ENCODE results near the gene KRT39.

Gene KRT39

GRCh38 chr17:40942553-40942952 is 24.2 kb downstream of the KRT39 start:
- no peak for DNase-seq
- Histone ChIP-seq H3K36me3 (no peaks in the 10 kb centered on the region), H3K4me3 (ENCODE audit: low read depth, low read length) (no peak overlapping the region), H3K27me3 (ENCODE audit: insufficient read depth, low read depth, severe bottlenecking) (no peaks in the 10 kb centered on the region), H3K9me3 (ENCODE audit: severe bottlenecking) (peaks cover 4% of the 10 kb centered on the region), H3K27ac (no peak overlapping the region)
- TF ChIP-seq, protein P1, sequence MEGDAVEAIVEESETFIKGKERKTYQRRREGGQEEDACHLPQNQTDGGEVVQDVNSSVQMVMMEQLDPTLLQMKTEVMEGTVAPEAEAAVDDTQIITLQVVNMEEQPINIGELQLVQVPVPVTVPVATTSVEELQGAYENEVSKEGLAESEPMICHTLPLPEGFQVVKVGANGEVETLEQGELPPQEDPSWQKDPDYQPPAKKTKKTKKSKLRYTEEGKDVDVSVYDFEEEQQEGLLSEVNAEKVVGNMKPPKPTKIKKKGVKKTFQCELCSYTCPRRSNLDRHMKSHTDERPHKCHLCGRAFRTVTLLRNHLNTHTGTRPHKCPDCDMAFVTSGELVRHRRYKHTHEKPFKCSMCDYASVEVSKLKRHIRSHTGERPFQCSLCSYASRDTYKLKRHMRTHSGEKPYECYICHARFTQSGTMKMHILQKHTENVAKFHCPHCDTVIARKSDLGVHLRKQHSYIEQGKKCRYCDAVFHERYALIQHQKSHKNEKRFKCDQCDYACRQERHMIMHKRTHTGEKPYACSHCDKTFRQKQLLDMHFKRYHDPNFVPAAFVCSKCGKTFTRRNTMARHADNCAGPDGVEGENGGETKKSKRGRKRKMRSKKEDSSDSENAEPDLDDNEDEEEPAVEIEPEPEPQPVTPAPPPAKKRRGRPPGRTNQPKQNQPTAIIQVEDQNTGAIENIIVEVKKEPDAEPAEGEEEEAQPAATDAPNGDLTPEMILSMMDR (IDR thresholded peaks at IDR 0.05; ENCODE audit: low read depth, low read length), result no peak

DNA sequence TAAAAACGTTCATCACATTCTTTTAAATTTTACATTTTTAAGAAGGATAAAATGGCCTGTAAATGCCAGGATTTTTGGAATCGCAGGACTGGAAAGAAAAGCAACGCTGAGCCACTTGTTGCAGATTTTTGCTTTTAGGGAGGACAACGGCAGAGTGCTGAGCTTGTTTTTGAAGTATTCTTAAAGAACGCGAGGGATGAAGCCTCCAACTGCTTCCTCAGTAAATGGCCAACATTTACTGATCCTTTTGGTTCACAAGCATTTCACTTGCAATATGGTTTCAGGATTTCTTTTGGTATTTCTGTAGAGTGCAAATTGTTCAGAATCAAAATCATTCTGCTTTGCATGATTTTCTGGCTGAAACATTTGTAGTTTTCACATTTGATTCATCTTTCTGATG is 26.5 kb downstream of the KRT39 start:
- TF ChIP-seq, protein P1 (IDR thresholded peaks at IDR 0.05; ENCODE audit: low read depth, low read length), result no peak
- no peak for DNase-seq

GRCh38 chr17:40938981-40939380 is 27.8 kb downstream of the KRT39 start:
- TF ChIP-seq, protein P1 (IDR thresholded peaks at IDR 0.05; ENCODE audit: low read depth, low read length), result no peak
- no peak overlapping the region for H3K4me3 ChIP-seq (ENCODE audit: low read depth, low read length)
- no peaks in the 10 kb centered on the region for H3K27me3 ChIP-seq (ENCODE audit: insufficient read depth, low read depth, severe bottlenecking)
- H3K36me3 ChIP-seq, result no peaks in the 10 kb centered on the region
- DNase-seq, result no peak
- H3K9me3 ChIP-seq (ENCODE audit: severe bottlenecking), result peaks cover 4% of the 10 kb centered on the region
- no peak overlapping the region for H3K27ac ChIP-seq

More for the DNA sequence above, 26.5 kb downstream of the KRT39 start:
- Histone ChIP-seq H3K4me3 (ENCODE audit: low read depth, low read length) (no peak overlapping the region), H3K36me3 (no peaks in the 10 kb centered on the region), H3K9me3 (ENCODE audit: severe bottlenecking) (peaks cover 4% of the 10 kb centered on the region), H3K27me3 (ENCODE audit: insufficient read depth, low read depth, severe bottlenecking) (no peaks in the 10 kb centered on the region), H3K27ac (no peak overlapping the region)

DNA sequence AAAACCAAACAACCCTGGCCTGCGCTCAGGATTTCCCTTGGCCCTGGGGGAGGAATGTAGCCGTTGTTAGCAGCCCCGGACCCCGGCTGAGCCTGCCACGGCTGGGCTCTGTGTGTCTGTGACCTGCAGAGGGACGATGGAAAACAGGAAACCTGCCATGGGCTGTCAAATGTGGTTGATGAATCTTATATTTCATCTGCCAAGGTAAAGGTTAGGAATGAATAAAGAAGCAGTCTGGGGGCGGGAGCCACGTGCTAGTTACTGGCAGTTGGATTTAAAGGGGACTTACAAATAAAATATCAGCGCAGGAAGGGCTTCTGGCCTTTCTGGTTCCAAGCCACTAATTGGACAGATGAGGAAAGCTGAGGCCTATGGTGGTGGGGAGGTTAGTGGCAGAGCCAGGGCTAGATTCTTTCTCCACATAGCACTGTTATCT is 29.3 kb downstream of the KRT39 start, which contains the start of gene KRT23:
KRT23 (minus strand) TSS at position 263 of the 436 bp plus-strand sequence. CDS start 1,043 bp downstream, outside the sequence.
- Histone ChIP-seq H3K27me3 (ENCODE audit: insufficient read depth, low read depth, severe bottlenecking) (peaks cover under 1% of the 10 kb centered on the region), H3K4me3 (ENCODE audit: low read depth, low read length) (no peak within 1 kb of the TSS)

DNA sequence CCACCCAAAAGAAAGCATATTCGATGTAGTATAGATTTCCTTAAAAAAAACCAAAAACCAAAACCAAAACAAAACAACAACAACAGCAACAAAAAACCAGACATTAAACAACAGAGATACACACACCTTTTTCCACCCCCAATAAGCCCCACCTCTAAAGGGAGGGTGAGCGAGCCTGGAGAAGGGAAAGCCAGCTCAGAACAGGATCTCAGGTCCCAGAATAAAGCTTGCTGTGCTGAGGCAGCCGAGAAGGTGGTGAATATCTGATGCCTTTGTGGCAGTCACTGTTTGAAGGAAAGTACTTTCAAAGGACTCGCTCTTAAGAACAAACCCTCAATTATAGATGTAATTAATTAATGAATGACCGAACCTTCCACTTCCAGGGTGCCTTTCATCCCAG is 29.8 kb downstream of the KRT39 start:
- DNase-seq, result no peak
- H3K9me3 ChIP-seq (ENCODE audit: severe bottlenecking), result peaks cover 2% of the 10 kb centered on the region
- H3K27ac ChIP-seq, result no peak overlapping the region
- H3K27me3 ChIP-seq (ENCODE audit: insufficient read depth, low read depth, severe bottlenecking), result peaks cover 2% of the 10 kb centered on the region
- TF ChIP-seq, protein P1 (IDR thresholded peaks at IDR 0.05; ENCODE audit: low read depth, low read length), result no peak
- H3K4me3 ChIP-seq (ENCODE audit: low read depth, low read length), result no peak overlapping the region
- H3K36me3 ChIP-seq, result no peaks in the 10 kb centered on the region

More for the DNA sequence above, 29.3 kb downstream of the KRT39 start, which contains the start of gene KRT23:
- TF ChIP-seq, protein P1 (IDR thresholded peaks at IDR 0.05; ENCODE audit: low read depth, low read length), result no peak
- Histone ChIP-seq H3K36me3 (no peaks in the 10 kb centered on the region), H3K9me3 (ENCODE audit: severe bottlenecking) (peaks cover 2% of the 10 kb centered on the region), H3K27ac (no peak within 1 kb of the TSS)
- DNase-seq, result no peak

DNA sequence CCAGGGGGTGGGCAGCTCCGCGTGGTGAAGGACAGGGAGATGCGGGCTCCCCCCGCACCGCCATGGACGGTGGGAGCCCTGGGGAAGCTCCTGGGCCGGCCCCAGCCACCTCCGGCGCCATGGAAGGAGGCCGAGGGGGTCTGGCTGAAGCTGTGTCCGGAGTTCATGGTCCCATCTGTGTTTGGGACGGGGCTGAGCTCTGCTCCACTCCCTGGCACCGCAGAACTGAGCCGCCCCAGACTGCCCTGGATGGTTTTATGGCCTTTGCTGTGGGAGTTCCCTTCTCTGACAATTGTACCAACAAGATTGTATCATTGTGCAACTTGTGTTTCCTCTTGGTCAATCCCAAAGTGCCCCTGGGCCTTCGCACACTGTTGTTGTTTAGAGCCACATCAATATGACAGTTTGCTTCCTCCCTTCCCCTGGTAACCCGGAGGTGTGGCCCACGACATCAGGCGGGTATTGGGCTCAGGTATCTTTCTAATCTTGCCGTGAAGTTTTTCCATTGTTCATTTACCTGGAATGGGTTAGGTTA is 30.2 kb downstream of the KRT39 start:
- H3K9me3 ChIP-seq (ENCODE audit: severe bottlenecking), result no peaks in the 10 kb centered on the region
- H3K27me3 ChIP-seq (ENCODE audit: insufficient read depth, low read depth, severe bottlenecking), result peaks cover 2% of the 10 kb centered on the region
- H3K4me3 ChIP-seq (ENCODE audit: low read depth, low read length), result no peak overlapping the region
- no peaks in the 10 kb centered on the region for H3K36me3 ChIP-seq
- H3K27ac ChIP-seq, result no peak overlapping the region
- TF ChIP-seq, protein P1 (IDR thresholded peaks at IDR 0.05; ENCODE audit: low read depth, low read length), result no peak
- DNase-seq, result no peak

Data from WERI-Rb-1 (cell line).